Measurements from ENCODE around the gene PGM3.
A peak's percentile ranks its signal among the peaks of the same experiment; 100 is the strongest.
"Not testable (repeated sequence)": the region's sequence is repeated elsewhere in the genome, so short reads cannot be mapped to it uniquely, and the experiment has no call there.

The PGM3 gene

GRCh38 chr6:83199863-83200225 lies 6.8 kb upstream of the PGM3 start:
- no peaks in the 10 kb centered on the region for H3K9me3 ChIP-seq (ENCODE audit: insufficient read depth, low read depth, low read length)
- no peak overlapping the region for H3K9ac ChIP-seq (ENCODE audit: low read depth, low read length)
- no peak overlapping the region for H3K4me3 ChIP-seq (ENCODE audit: low read length)
- H3K27ac ChIP-seq (ENCODE audit: low read length) = no peak overlapping the region
- H3K36me3 ChIP-seq (ENCODE audit: insufficient read depth, low read depth, low read length) = peaks cover 24% of the 10 kb centered on the region
- H3K27me3 ChIP-seq (ENCODE audit: insufficient read depth, low read length) = no peaks in the 10 kb centered on the region
- no peaks in the 10 kb centered on the region; the same call in none of the 2 replicates for H3K4me1 ChIP-seq (ENCODE audit: insufficient read depth, low read length)

- Histone ChIP-seq H3K27me3 (ENCODE audit: insufficient read depth, low read length) (no peaks in the 10 kb centered on the region), H3K9me3 (ENCODE audit: insufficient read depth, low read depth, low read length) (no peaks in the 10 kb centered on the region), H3K4me1 (ENCODE audit: insufficient read depth, low read length) (no peaks in the 10 kb centered on the region; the same call in none of the 2 replicates), H3K4me3 (ENCODE audit: low read length) (no peak overlapping the region), H3K36me3 (ENCODE audit: insufficient read depth, low read depth, low read length) (peaks cover 24% of the 10 kb centered on the region), H3K27ac (ENCODE audit: low read length) (no peak overlapping the region), H3K9ac (ENCODE audit: low read depth, low read length) (no peak overlapping the region)
Observed at GRCh38 chr6:83199173-83199862, 6.3 kb upstream of the PGM3 start.

- peaks cover 24% of the 10 kb centered on the region for H3K36me3 ChIP-seq (ENCODE audit: insufficient read depth, low read depth, low read length)
- H3K4me1 ChIP-seq (ENCODE audit: insufficient read depth, low read length) = no peaks in the 10 kb centered on the region; the same call in none of the 2 replicates
- no peaks in the 10 kb centered on the region for H3K27me3 ChIP-seq (ENCODE audit: insufficient read depth, low read length)
- no peaks in the 10 kb centered on the region for H3K9me3 ChIP-seq (ENCODE audit: insufficient read depth, low read depth, low read length)
- no peak overlapping the region for H3K4me3 ChIP-seq (ENCODE audit: low read length)
- no peak overlapping the region for H3K27ac ChIP-seq (ENCODE audit: low read length)
- H3K9ac ChIP-seq (ENCODE audit: low read depth, low read length) = no peak overlapping the region
Observed at GRCh38 chr6:83198486-83199172, 5.6 kb upstream of the PGM3 start.

- Histone ChIP-seq H3K9me3 (ENCODE audit: insufficient read depth, low read depth, low read length) (no peaks in the 10 kb centered on the region), H3K4me3 (ENCODE audit: low read length) (peak overlapping the region; percentile 91), H3K9ac (ENCODE audit: low read depth, low read length) (peak overlapping the region; percentile 79; the same call in 1 of the 2 replicates), H3K4me1 (ENCODE audit: insufficient read depth, low read length) (no peaks in the 10 kb centered on the region; the same call in none of the 2 replicates), H3K27ac (ENCODE audit: low read length) (no peak overlapping the region), H3K27me3 (ENCODE audit: insufficient read depth, low read length) (no peaks in the 10 kb centered on the region), H3K36me3 (ENCODE audit: insufficient read depth, low read depth, low read length) (peaks cover 43% of the 10 kb centered on the region)
Observed at GRCh38 chr6:83193747-83194566, 892 bp upstream of the PGM3 start.

DNA sequence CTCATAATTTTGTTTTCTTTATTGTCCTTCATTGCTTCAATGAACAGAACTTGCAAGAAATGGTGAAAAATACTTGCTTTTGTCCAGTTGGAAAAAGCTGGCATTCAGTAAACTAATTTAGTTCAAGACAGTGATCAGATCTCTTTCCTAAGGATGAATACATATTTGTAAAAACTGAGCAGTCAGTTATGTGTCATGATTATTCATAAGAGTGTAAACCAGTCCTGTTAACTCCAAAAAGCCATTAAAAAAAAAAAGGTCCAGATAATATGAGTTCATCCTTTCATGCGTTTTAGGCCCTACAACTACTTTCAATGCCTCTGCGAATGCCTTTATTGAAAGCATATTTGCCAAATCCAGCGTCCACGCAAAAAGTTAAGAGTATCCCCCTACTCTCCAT lies 609 bp downstream of the PGM3 start:
- H3K9ac ChIP-seq (ENCODE audit: low read depth, low read length) = peak overlapping the region; percentile 84
- H3K4me3 ChIP-seq (ENCODE audit: low read length) = peak overlapping the region; percentile 91
- peaks cover 51% of the 10 kb centered on the region for H3K36me3 ChIP-seq (ENCODE audit: insufficient read depth, low read depth, low read length)
- H3K27ac ChIP-seq (ENCODE audit: low read length) = no peak overlapping the region
- no peaks in the 10 kb centered on the region for H3K9me3 ChIP-seq (ENCODE audit: insufficient read depth, low read depth, low read length)
- no peaks in the 10 kb centered on the region; the same call in none of the 2 replicates for H3K4me1 ChIP-seq (ENCODE audit: insufficient read depth, low read length)
- H3K27me3 ChIP-seq (ENCODE audit: insufficient read depth, low read length) = no peaks in the 10 kb centered on the region

GRCh38 chr6:83191974-83192373 lies 1.1 kb downstream of the PGM3 start:
- not testable (repeated sequence) for H3K27ac ChIP-seq (ENCODE audit: low read length); H3K9me3 ChIP-seq (ENCODE audit: insufficient read depth, low read depth, low read length)
- peaks cover 51% of the 10 kb centered on the region for H3K36me3 ChIP-seq (ENCODE audit: insufficient read depth, low read depth, low read length)

DNA sequence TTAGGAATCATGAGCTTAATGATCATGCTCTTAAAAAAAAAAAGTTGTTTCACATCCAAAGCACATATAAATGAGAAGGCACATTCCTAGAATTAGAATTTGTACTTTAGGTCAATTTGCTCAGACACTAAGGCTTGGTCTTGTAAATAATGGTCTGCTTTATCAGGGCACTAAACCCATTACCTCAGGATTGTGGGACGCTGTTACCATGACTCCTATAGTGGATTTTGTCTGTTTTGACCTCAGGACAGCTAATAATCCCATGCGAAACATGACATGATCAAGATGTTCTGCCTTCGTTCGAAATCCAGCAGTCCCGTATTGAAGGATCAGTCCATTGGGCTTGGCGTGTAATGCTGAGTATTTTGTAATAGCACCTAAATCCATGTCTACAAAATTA lies 2.4 kb downstream of the PGM3 start:
- Histone ChIP-seq H3K36me3 (ENCODE audit: insufficient read depth, low read depth, low read length) (peaks cover 52% of the 10 kb centered on the region), H3K27me3 (ENCODE audit: insufficient read depth, low read length) (no peaks in the 10 kb centered on the region), H3K9ac (ENCODE audit: low read depth, low read length) (no peak overlapping the region), H3K4me1 (ENCODE audit: insufficient read depth, low read length) (no peaks in the 10 kb centered on the region; the same call in none of the 2 replicates), H3K27ac (ENCODE audit: low read length) (no peak overlapping the region), H3K4me3 (ENCODE audit: low read length) (no peak overlapping the region), H3K9me3 (ENCODE audit: insufficient read depth, low read depth, low read length) (no peaks in the 10 kb centered on the region)

More at GRCh38 chr6:83191974-83192373, 1.1 kb downstream of the PGM3 start:
- H3K4me3 ChIP-seq (ENCODE audit: low read length) = peak overlapping the region; percentile 91
- H3K4me1 ChIP-seq (ENCODE audit: insufficient read depth, low read length); H3K27me3 ChIP-seq (ENCODE audit: insufficient read depth, low read length): not testable (repeated sequence)
- peak overlapping the region; percentile 84; the same call in 1 of the 2 replicates for H3K9ac ChIP-seq (ENCODE audit: low read depth, low read length)

DNA sequence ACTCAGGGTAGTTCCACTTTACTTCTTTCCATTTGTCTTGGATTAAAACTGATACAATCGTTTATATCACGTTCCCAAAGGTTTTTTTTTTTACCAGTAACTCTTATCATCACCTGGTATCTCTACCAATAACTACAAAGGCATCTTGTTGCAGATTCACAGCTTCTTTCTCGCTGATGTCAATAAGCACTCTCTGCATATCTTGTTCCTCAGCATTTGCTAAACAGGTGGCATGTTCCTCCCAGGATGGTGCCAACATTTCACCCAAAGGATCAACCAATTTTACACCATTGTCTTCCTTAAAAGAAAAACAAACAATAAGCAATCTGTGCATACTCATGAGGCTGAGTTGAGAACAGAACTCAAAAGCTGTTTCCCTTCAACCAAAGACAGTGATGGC lies 4.6 kb downstream of the PGM3 start:
- H3K36me3 ChIP-seq (ENCODE audit: insufficient read depth, low read depth, low read length) = peaks cover 67% of the 10 kb centered on the region
- H3K4me3 ChIP-seq (ENCODE audit: low read length) = no peak overlapping the region
- no peaks in the 10 kb centered on the region for H3K27me3 ChIP-seq (ENCODE audit: insufficient read depth, low read length)
- no peak overlapping the region for H3K27ac ChIP-seq (ENCODE audit: low read length)
- no peaks in the 10 kb centered on the region; the same call in 1 of the 2 replicates for H3K4me1 ChIP-seq (ENCODE audit: insufficient read depth, low read length)
- no peak overlapping the region for H3K9ac ChIP-seq (ENCODE audit: low read depth, low read length)
- no peaks in the 10 kb centered on the region for H3K9me3 ChIP-seq (ENCODE audit: insufficient read depth, low read depth, low read length)

- peaks cover 5% of the 10 kb centered on the region for H3K4me1 ChIP-seq (ENCODE audit: insufficient read depth, low read length)
- peaks cover 94% of the 10 kb centered on the region for H3K36me3 ChIP-seq (ENCODE audit: insufficient read depth, low read depth, low read length)
- H3K9ac ChIP-seq (ENCODE audit: low read depth, low read length) = no peak overlapping the region
- H3K27me3 ChIP-seq (ENCODE audit: insufficient read depth, low read length) = no peaks in the 10 kb centered on the region
- no peak overlapping the region for H3K27ac ChIP-seq (ENCODE audit: low read length)
- no peak overlapping the region for H3K4me3 ChIP-seq (ENCODE audit: low read length)
- H3K9me3 ChIP-seq (ENCODE audit: insufficient read depth, low read depth, low read length) = no peaks in the 10 kb centered on the region
Observed at GRCh38 chr6:83185096-83185495, 8.0 kb downstream of the PGM3 start.

GRCh38 chr6:83183082-83183828 lies 9.8 kb downstream of the PGM3 start:
- no peaks in the 10 kb centered on the region for H3K27me3 ChIP-seq (ENCODE audit: insufficient read depth, low read length)
- H3K9ac ChIP-seq (ENCODE audit: low read depth, low read length) = no peak overlapping the region
- H3K36me3 ChIP-seq (ENCODE audit: insufficient read depth, low read depth, low read length) = peaks cover 89% of the 10 kb centered on the region
- peaks cover 5% of the 10 kb centered on the region for H3K4me1 ChIP-seq (ENCODE audit: insufficient read depth, low read length)
- no peaks in the 10 kb centered on the region for H3K9me3 ChIP-seq (ENCODE audit: insufficient read depth, low read depth, low read length)
- no peak overlapping the region for H3K4me3 ChIP-seq (ENCODE audit: low read length)
- H3K27ac ChIP-seq (ENCODE audit: low read length) = no peak overlapping the region

- Histone ChIP-seq H3K27ac (ENCODE audit: low read length) (no peak overlapping the region), H3K9ac (ENCODE audit: low read depth, low read length) (no peak overlapping the region), H3K36me3 (ENCODE audit: insufficient read depth, low read depth, low read length) (peaks cover 89% of the 10 kb centered on the region), H3K27me3 (ENCODE audit: insufficient read depth, low read length) (no peaks in the 10 kb centered on the region), H3K4me3 (ENCODE audit: low read length) (no peak overlapping the region), H3K4me1 (ENCODE audit: insufficient read depth, low read length) (peaks cover 5% of the 10 kb centered on the region), H3K9me3 (ENCODE audit: insufficient read depth, low read depth, low read length) (no peaks in the 10 kb centered on the region)
Observed at GRCh38 chr6:83182114-83182513, 11.0 kb downstream of the PGM3 start.
